ENCODE results near the gene NFATC2IP. TPM values are rescaled to one million over a fixed set of nuclear protein-coding genes. Genes with fewer than 3 reads are reported as not detected.

Gene NFATC2IP
- total RNA-seq, 1 donor from 2014 or later: 39.5 TPM

GRCh38 chr16:28951410-28951943 lies 740 bp downstream of the NFATC2IP start:
- Mint-ChIP-seq H3K27me3 (ENCODE audit: unreplicated experiment) (no peaks in the 10 kb centered on the region), H3K4me3 (ENCODE audit: unreplicated experiment) (peak overlapping the region; percentile 92), H3K27ac (ENCODE audit: unreplicated experiment) (peak overlapping the region; percentile 60), H3K36me3 (ENCODE audit: unreplicated experiment) (peaks cover 6% of the 10 kb centered on the region), H3K4me1 (ENCODE audit: unreplicated experiment) (peaks cover 15% of the 10 kb centered on the region), H3K9me3 (ENCODE audit: unreplicated experiment) (no peaks in the 10 kb centered on the region)
- no peak for DNase-seq (ENCODE audit: extremely low spot score, unreplicated experiment)
- TF ChIP-seq, protein P1, sequence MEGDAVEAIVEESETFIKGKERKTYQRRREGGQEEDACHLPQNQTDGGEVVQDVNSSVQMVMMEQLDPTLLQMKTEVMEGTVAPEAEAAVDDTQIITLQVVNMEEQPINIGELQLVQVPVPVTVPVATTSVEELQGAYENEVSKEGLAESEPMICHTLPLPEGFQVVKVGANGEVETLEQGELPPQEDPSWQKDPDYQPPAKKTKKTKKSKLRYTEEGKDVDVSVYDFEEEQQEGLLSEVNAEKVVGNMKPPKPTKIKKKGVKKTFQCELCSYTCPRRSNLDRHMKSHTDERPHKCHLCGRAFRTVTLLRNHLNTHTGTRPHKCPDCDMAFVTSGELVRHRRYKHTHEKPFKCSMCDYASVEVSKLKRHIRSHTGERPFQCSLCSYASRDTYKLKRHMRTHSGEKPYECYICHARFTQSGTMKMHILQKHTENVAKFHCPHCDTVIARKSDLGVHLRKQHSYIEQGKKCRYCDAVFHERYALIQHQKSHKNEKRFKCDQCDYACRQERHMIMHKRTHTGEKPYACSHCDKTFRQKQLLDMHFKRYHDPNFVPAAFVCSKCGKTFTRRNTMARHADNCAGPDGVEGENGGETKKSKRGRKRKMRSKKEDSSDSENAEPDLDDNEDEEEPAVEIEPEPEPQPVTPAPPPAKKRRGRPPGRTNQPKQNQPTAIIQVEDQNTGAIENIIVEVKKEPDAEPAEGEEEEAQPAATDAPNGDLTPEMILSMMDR (IDR thresholded peaks at IDR 0.05): no peak

DNA sequence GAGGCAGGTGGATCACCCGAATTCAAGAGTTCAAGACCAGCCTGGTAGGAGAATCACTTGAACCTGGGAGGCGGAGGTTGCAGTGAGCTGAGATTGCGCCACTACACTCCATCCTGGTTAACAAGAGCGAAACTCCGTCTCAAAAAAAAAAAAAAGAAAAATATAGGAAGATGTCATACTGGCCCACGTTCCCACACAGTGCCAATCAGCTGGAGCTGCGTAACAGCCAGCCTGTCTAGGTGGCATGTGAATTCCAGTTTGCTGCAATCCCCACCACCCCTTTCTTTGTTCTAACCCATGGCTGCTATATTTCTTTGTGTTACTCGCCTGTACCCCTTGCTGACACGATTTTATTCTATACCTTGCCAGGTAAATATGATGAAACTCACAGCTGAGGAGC lies 7.5 kb downstream of the NFATC2IP start:
- TF ChIP-seq, protein P1 (IDR thresholded peaks at IDR 0.05): no peak
- Mint-ChIP-seq H3K4me3 (ENCODE audit: unreplicated experiment) (no peak overlapping the region), H3K36me3 (ENCODE audit: unreplicated experiment) (peaks cover 22% of the 10 kb centered on the region), H3K27ac (ENCODE audit: unreplicated experiment) (no peak overlapping the region), H3K9me3 (ENCODE audit: unreplicated experiment) (no peaks in the 10 kb centered on the region), H3K4me1 (ENCODE audit: unreplicated experiment) (no peaks in the 10 kb centered on the region), H3K27me3 (ENCODE audit: unreplicated experiment) (no peaks in the 10 kb centered on the region)
- DNase-seq (ENCODE audit: extremely low spot score, unreplicated experiment): no peak

DNA sequence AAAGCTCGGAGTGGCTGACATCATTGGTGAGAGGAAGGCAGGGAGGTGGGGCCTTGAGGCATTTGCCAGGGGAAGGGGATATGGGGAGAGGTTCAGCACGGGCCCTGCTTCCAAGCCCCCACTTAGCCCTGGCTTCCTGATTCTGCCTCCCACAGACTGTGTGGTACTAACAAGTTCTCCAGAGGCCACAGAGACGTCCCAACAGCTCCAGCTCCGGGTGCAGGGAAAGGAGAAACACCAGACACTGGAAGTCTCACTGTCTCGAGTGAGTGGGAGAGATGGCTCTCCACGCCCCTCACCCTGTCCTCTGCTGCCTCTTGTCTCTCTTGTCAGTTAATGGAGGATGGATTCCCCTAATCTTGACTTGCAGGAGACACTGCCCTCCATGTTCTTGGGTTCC lies 8.1 kb downstream of the NFATC2IP start:
- H3K9me3 Mint-ChIP-seq (ENCODE audit: unreplicated experiment): no peaks in the 10 kb centered on the region
- TF ChIP-seq, protein P1 (IDR thresholded peaks at IDR 0.05): no peak
- H3K27ac Mint-ChIP-seq (ENCODE audit: unreplicated experiment): no peak overlapping the region
- H3K4me1 Mint-ChIP-seq (ENCODE audit: unreplicated experiment): no peaks in the 10 kb centered on the region
- no peak overlapping the region for H3K4me3 Mint-ChIP-seq (ENCODE audit: unreplicated experiment)
- DNase-seq (ENCODE audit: extremely low spot score, unreplicated experiment): no peak
- H3K36me3 Mint-ChIP-seq (ENCODE audit: unreplicated experiment): peaks cover 27% of the 10 kb centered on the region
- H3K27me3 Mint-ChIP-seq (ENCODE audit: unreplicated experiment): no peaks in the 10 kb centered on the region

DNA sequence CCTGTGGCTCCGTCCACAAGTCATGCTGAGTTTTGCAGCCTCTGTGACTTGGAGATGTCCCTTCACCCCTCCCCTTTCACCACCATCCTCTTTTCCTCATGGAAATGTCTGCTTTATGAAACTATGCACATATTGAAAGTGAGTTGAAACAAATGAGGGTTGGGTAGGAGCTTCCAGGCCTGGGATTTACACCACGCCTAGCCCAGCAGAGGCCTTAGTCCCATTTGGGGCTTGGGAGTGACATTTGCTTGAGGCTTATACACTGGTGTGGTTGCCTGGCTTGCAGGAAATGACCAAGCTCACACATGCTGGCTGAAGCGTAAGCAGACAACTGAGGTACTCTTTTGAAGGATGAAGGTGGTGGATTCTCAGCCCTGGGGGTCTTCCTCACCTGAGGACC lies 13.3 kb downstream of the NFATC2IP start:
- Mint-ChIP-seq H3K27ac (ENCODE audit: unreplicated experiment) (no peak overlapping the region), H3K4me1 (ENCODE audit: unreplicated experiment) (no peaks in the 10 kb centered on the region), H3K36me3 (ENCODE audit: unreplicated experiment) (peaks cover 20% of the 10 kb centered on the region), H3K27me3 (ENCODE audit: unreplicated experiment) (no peaks in the 10 kb centered on the region), H3K4me3 (ENCODE audit: unreplicated experiment) (no peak overlapping the region), H3K9me3 (ENCODE audit: unreplicated experiment) (no peaks in the 10 kb centered on the region)
- TF ChIP-seq, protein P1 (IDR thresholded peaks at IDR 0.05): no peak
- no peak for DNase-seq (ENCODE audit: extremely low spot score, unreplicated experiment)

DNA sequence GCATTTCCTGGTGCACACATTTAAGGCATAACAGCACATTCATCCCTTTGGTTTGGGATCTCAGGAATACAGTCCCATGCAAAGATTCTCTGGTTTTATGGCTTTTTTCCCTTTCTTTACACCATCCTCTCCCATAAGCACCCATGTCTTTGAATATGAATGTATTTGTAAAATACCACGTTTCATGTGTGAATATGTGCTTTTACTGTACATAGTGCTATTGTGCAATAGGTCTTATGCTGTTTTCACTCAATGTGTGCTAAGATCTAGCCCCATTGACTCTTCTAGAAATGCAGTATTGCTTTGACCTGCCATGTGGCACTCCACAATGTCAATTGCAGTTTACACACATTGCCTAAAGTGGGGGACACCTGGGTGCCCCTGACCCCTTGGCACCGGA lies 13.8 kb downstream of the NFATC2IP start:
- no peaks in the 10 kb centered on the region for H3K9me3 Mint-ChIP-seq (ENCODE audit: unreplicated experiment)
- H3K27me3 Mint-ChIP-seq (ENCODE audit: unreplicated experiment): no peaks in the 10 kb centered on the region
- no peak for DNase-seq (ENCODE audit: extremely low spot score, unreplicated experiment)
- TF ChIP-seq, protein P1 (IDR thresholded peaks at IDR 0.05): no peak
- no peak overlapping the region for H3K4me3 Mint-ChIP-seq (ENCODE audit: unreplicated experiment)
- no peaks in the 10 kb centered on the region for H3K4me1 Mint-ChIP-seq (ENCODE audit: unreplicated experiment)
- H3K36me3 Mint-ChIP-seq (ENCODE audit: unreplicated experiment): peaks cover 17% of the 10 kb centered on the region
- H3K27ac Mint-ChIP-seq (ENCODE audit: unreplicated experiment): no peak overlapping the region

All from osteocyte (in vitro differentiated cells).